NB4 (cell line): ENCODE data around the gene DUSP11.

ENCODE experiments used
- MYC ChIP-seq: IDR thresholded peaks from 2 replicates; pipeline ENCODE4 v1.6.1; 2011; ENCODE audit warnings: low read depth, low read length
- TF ChIP-seq, protein P1 (sequence below): IDR thresholded peaks from one replicate; pipeline ENCODE4 v1.5.1; 2012; ENCODE audit warnings: low read depth, low read length

DNA sequence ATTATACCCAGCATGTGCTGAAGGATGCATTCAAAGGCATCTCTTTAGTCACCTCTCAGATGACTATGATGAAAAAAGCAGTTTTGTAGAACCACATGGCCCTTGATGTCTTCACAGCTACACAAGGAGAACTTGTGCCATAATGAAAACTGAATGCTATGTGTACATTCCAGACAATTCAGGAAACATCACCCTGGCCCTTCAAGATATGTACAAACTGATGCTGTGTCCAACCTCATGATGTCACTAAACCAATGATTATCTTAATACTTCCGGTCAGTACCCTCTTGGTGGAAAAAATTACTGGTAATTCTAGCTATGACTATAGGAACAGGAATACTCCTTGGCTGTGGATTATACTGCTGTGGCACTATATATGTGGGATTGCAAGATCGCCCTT lies 20.0 kb downstream of the DUSP11 start:
- TF ChIP-seq, protein P1, sequence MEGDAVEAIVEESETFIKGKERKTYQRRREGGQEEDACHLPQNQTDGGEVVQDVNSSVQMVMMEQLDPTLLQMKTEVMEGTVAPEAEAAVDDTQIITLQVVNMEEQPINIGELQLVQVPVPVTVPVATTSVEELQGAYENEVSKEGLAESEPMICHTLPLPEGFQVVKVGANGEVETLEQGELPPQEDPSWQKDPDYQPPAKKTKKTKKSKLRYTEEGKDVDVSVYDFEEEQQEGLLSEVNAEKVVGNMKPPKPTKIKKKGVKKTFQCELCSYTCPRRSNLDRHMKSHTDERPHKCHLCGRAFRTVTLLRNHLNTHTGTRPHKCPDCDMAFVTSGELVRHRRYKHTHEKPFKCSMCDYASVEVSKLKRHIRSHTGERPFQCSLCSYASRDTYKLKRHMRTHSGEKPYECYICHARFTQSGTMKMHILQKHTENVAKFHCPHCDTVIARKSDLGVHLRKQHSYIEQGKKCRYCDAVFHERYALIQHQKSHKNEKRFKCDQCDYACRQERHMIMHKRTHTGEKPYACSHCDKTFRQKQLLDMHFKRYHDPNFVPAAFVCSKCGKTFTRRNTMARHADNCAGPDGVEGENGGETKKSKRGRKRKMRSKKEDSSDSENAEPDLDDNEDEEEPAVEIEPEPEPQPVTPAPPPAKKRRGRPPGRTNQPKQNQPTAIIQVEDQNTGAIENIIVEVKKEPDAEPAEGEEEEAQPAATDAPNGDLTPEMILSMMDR: no peak
- no peak for TF ChIP-seq MYC
